ENCODE measurements around the gene SSH3. TPM values are rescaled to one million over a fixed set of nuclear protein-coding genes. Genes with fewer than 3 reads are reported as not detected.

The SSH3 gene
- total RNA-seq, 1 donor from 2014 or later, result 35.0 TPM

GRCh38 chr11:67320011-67320410 is 16.7 kb downstream of the SSH3 start:
- DNase-seq (ENCODE audit: low read depth), result no peak
- H3K4me3 ChIP-seq (ENCODE audit: low read depth, low read length), result no peak overlapping the region
- no peaks in the 10 kb centered on the region for H3K27me3 ChIP-seq (ENCODE audit: control insufficient read depth, insufficient read depth, low read length)
- peaks cover 4% of the 10 kb centered on the region for H3K36me3 ChIP-seq (ENCODE audit: control insufficient read depth, insufficient read depth, low read length)
- no peak for FAIRE-seq
- no peak for TF ChIP-seq CTCF (IDR thresholded peaks at IDR 0.05; ENCODE audit: insufficient read depth, low read length, severe bottlenecking)

GRCh38 chr11:67320691-67321090 is 17.4 kb downstream of the SSH3 start:
- no peak for DNase-seq (ENCODE audit: low read depth)
- no peaks in the 10 kb centered on the region for H3K27me3 ChIP-seq (ENCODE audit: control insufficient read depth, insufficient read depth, low read length)
- H3K36me3 ChIP-seq (ENCODE audit: control insufficient read depth, insufficient read depth, low read length), result peaks cover 4% of the 10 kb centered on the region
- no peak overlapping the region for H3K4me3 ChIP-seq (ENCODE audit: low read depth, low read length)
- FAIRE-seq, result no peak
- TF ChIP-seq CTCF (IDR thresholded peaks at IDR 0.05; ENCODE audit: insufficient read depth, low read length, severe bottlenecking), result no peak

- Histone ChIP-seq H3K27me3 (ENCODE audit: control insufficient read depth, insufficient read depth, low read length) (no peaks in the 10 kb centered on the region), H3K36me3 (ENCODE audit: control insufficient read depth, insufficient read depth, low read length) (peaks cover 4% of the 10 kb centered on the region), H3K4me3 (ENCODE audit: low read depth, low read length) (no peak overlapping the region)
- FAIRE-seq, result no peak
- no peak for TF ChIP-seq CTCF (IDR thresholded peaks at IDR 0.05; ENCODE audit: insufficient read depth, low read length, severe bottlenecking)
- DNase-seq (ENCODE audit: low read depth), result no peak
Observed at GRCh38 chr11:67321313-67321871, 18.1 kb downstream of the SSH3 start.

GRCh38 chr11:67322049-67322448 is 18.7 kb downstream of the SSH3 start:
- H3K36me3 ChIP-seq (ENCODE audit: control insufficient read depth, insufficient read depth, low read length), result peaks cover 4% of the 10 kb centered on the region
- TF ChIP-seq CTCF (IDR thresholded peaks at IDR 0.05; ENCODE audit: insufficient read depth, low read length, severe bottlenecking), result no peak
- no peak overlapping the region for H3K4me3 ChIP-seq (ENCODE audit: low read depth, low read length)
- H3K27me3 ChIP-seq (ENCODE audit: control insufficient read depth, insufficient read depth, low read length), result no peaks in the 10 kb centered on the region
- FAIRE-seq, result no peak
- no peak for DNase-seq (ENCODE audit: low read depth)

- Histone ChIP-seq H3K4me3 (ENCODE audit: low read depth, low read length) (no peak overlapping the region), H3K36me3 (ENCODE audit: control insufficient read depth, insufficient read depth, low read length) (peaks cover 4% of the 10 kb centered on the region), H3K27me3 (ENCODE audit: control insufficient read depth, insufficient read depth, low read length) (no peaks in the 10 kb centered on the region)
- TF ChIP-seq CTCF (IDR thresholded peaks at IDR 0.05; ENCODE audit: insufficient read depth, low read length, severe bottlenecking), result no peak
- FAIRE-seq, result no peak
- DNase-seq (ENCODE audit: low read depth), result no peak
Observed at GRCh38 chr11:67323526-67323925, 20.2 kb downstream of the SSH3 start.

GRCh38 chr11:67332081-67332691 is 28.9 kb downstream of the SSH3 start:
- peak; percentile 49 for DNase-seq (ENCODE audit: low read depth)
- FAIRE-seq, result no peak
- H3K27me3 ChIP-seq (ENCODE audit: control insufficient read depth, insufficient read depth, low read length), result no peaks in the 10 kb centered on the region
- TF ChIP-seq CTCF (IDR thresholded peaks at IDR 0.05; ENCODE audit: insufficient read depth, low read length, severe bottlenecking), result no peak
- H3K4me3 ChIP-seq (ENCODE audit: low read depth, low read length), result no peak overlapping the region
- no peaks in the 10 kb centered on the region for H3K36me3 ChIP-seq (ENCODE audit: control insufficient read depth, insufficient read depth, low read length)

All from bronchial epithelial cell (primary cell).